ENCODE measurements around the gene COL23A1. TPM values are rescaled to one million over a fixed set of nuclear protein-coding genes. Genes with fewer than 3 reads are reported as not detected.

Gene COL23A1
- total and polyA plus RNA-seq, 5 donors from 2014 or later: not detected

- no peak overlapping the region for H3K27ac Mint-ChIP-seq
Observed at GRCh38 chr5:178515776-178516503, 74.3 kb downstream of the COL23A1 start.

GRCh38 chr5:178514851-178515418, 75.3 kb downstream of the COL23A1 start:
- Mint-ChIP-seq H3K36me3 (no peaks in the 10 kb centered on the region), H3K27me3 (peaks cover 4% of the 10 kb centered on the region), H3K27ac (no peak overlapping the region), H3K4me1 (no peaks in the 10 kb centered on the region), H3K4me3 (no peak overlapping the region), H3K9me3 (peaks cover 0 to 9% (median under 1%) of the 10 kb centered on the region in 7 donors)
- no peak overlapping the region for H3K27ac ChIP-seq (ENCODE audit: insufficient read depth, low read length, poor library complexity, severe bottlenecking)
- H3K4me3 ChIP-seq (ENCODE audit: low read depth, low read length): no peak overlapping the region
- H3K36me3 ChIP-seq (ENCODE audit: control insufficient read depth, insufficient read depth, low read length): no peaks in the 10 kb centered on the region
- DNase-seq (no peak), ATAC-seq (ENCODE audit: low read depth in 2 of 2) (no peak)
- no peaks in the 10 kb centered on the region for H3K27me3 ChIP-seq (ENCODE audit: control insufficient read depth, insufficient read depth, low read length)
- H3K9me3 ChIP-seq (ENCODE audit: control insufficient read depth in 2 of 2, low read length in 2 of 2): no peaks in the 10 kb centered on the region
- no peaks in the 10 kb centered on the region for H3K4me1 ChIP-seq (ENCODE audit: control insufficient read depth, insufficient read depth, low read length, poor library complexity, severe bottlenecking)

More at GRCh38 chr5:178515776-178516503, 74.3 kb downstream of the COL23A1 start:
- Mint-ChIP-seq H3K4me1 (no peaks in the 10 kb centered on the region), H3K27me3 (peaks cover 4% of the 10 kb centered on the region), H3K36me3 (no peaks in the 10 kb centered on the region), H3K4me3 (no peak overlapping the region), H3K9me3 (peaks cover 0 to 9% (median 3%) of the 10 kb centered on the region in 7 donors)
- Histone ChIP-seq H3K4me3 (ENCODE audit: low read depth, low read length) (no peak overlapping the region), H3K27ac (ENCODE audit: insufficient read depth, low read length, poor library complexity, severe bottlenecking) (no peak overlapping the region), H3K27me3 (ENCODE audit: control insufficient read depth, insufficient read depth, low read length) (no peaks in the 10 kb centered on the region), H3K36me3 (ENCODE audit: control insufficient read depth, insufficient read depth, low read length) (no peaks in the 10 kb centered on the region), H3K4me1 (ENCODE audit: control insufficient read depth, insufficient read depth, low read length, poor library complexity, severe bottlenecking) (no peaks in the 10 kb centered on the region), H3K9me3 (ENCODE audit: control insufficient read depth in 2 of 2, low read length in 2 of 2) (no peaks in the 10 kb centered on the region)
- no peak for ATAC-seq (ENCODE audit: low read depth in 2 of 2)
- DNase-seq: no peak

- H3K4me3 Mint-ChIP-seq: no peak overlapping the region
- H3K4me1 ChIP-seq (ENCODE audit: control insufficient read depth, insufficient read depth, low read length, poor library complexity, severe bottlenecking): no peaks in the 10 kb centered on the region
Observed at GRCh38 chr5:178511172-178511571, 79.0 kb downstream of the COL23A1 start.

GRCh38 chr5:178509491-178510057, 80.6 kb downstream of the COL23A1 start:
- Mint-ChIP-seq H3K36me3 (no peaks in the 10 kb centered on the region), H3K27me3 (no peaks in the 10 kb centered on the region), H3K27ac (no peak overlapping the region), H3K4me3 (no peak overlapping the region), H3K9me3 (peaks cover 0 to 5% (median 0%) of the 10 kb centered on the region in 7 donors), H3K4me1 (no peaks in the 10 kb centered on the region)
- no peaks in the 10 kb centered on the region for H3K9me3 ChIP-seq (ENCODE audit: control insufficient read depth in 2 of 2, low read length in 2 of 2)
- no peaks in the 10 kb centered on the region for H3K27me3 ChIP-seq (ENCODE audit: control insufficient read depth, insufficient read depth, low read length)
- no peaks in the 10 kb centered on the region for H3K4me1 ChIP-seq (ENCODE audit: control insufficient read depth, insufficient read depth, low read length, poor library complexity, severe bottlenecking)
- ATAC-seq (ENCODE audit: low read depth in 2 of 2): no peak
- H3K27ac ChIP-seq (ENCODE audit: insufficient read depth, low read length, poor library complexity, severe bottlenecking): no peak overlapping the region
- no peak overlapping the region for H3K4me3 ChIP-seq (ENCODE audit: low read depth, low read length)
- no peaks in the 10 kb centered on the region for H3K36me3 ChIP-seq (ENCODE audit: control insufficient read depth, insufficient read depth, low read length)
- DNase-seq: no peak

More at GRCh38 chr5:178511172-178511571, 79.0 kb downstream of the COL23A1 start:
- Mint-ChIP-seq H3K36me3 (no peaks in the 10 kb centered on the region), H3K27me3 (peaks cover 4% of the 10 kb centered on the region), H3K4me1 (no peaks in the 10 kb centered on the region), H3K27ac (no peak overlapping the region), H3K9me3 (peaks cover 0 to 5% (median 0%) of the 10 kb centered on the region in 7 donors)
- H3K36me3 ChIP-seq (ENCODE audit: control insufficient read depth, insufficient read depth, low read length): no peaks in the 10 kb centered on the region
- ATAC-seq (ENCODE audit: low read depth in 2 of 2) (no peak), DNase-seq (no peak)
- no peaks in the 10 kb centered on the region for H3K27me3 ChIP-seq (ENCODE audit: control insufficient read depth, insufficient read depth, low read length)
- no peak overlapping the region for H3K27ac ChIP-seq (ENCODE audit: insufficient read depth, low read length, poor library complexity, severe bottlenecking)
- H3K9me3 ChIP-seq (ENCODE audit: control insufficient read depth in 2 of 2, low read length in 2 of 2): no peaks in the 10 kb centered on the region
- no peak overlapping the region for H3K4me3 ChIP-seq (ENCODE audit: low read depth, low read length)

GRCh38 chr5:178507151-178507932, 82.9 kb downstream of the COL23A1 start:
- no peaks in the 10 kb centered on the region for H3K27me3 Mint-ChIP-seq
- no peak overlapping the region for H3K4me3 ChIP-seq (ENCODE audit: low read depth, low read length)
- peaks cover 0 to 1% (median 0%) of the 10 kb centered on the region in 7 donors for H3K9me3 Mint-ChIP-seq
- no peaks in the 10 kb centered on the region for H3K4me1 Mint-ChIP-seq
- no peak overlapping the region for H3K27ac Mint-ChIP-seq
- no peak for DNase-seq
- no peaks in the 10 kb centered on the region for H3K4me1 ChIP-seq (ENCODE audit: control insufficient read depth, insufficient read depth, low read length, poor library complexity, severe bottlenecking)
- no peak for ATAC-seq (ENCODE audit: low read depth in 2 of 2)
- H3K9me3 ChIP-seq (ENCODE audit: control insufficient read depth in 2 of 2, low read length in 2 of 2): no peaks in the 10 kb centered on the region
- H3K27me3 ChIP-seq (ENCODE audit: control insufficient read depth, insufficient read depth, low read length): no peaks in the 10 kb centered on the region
- H3K4me3 Mint-ChIP-seq: no peak overlapping the region
- H3K36me3 ChIP-seq (ENCODE audit: control insufficient read depth, insufficient read depth, low read length): no peaks in the 10 kb centered on the region
- H3K27ac ChIP-seq (ENCODE audit: insufficient read depth, low read length, poor library complexity, severe bottlenecking): no peak overlapping the region
- no peaks in the 10 kb centered on the region for H3K36me3 Mint-ChIP-seq

GRCh38 chr5:178505639-178506407, 84.4 kb downstream of the COL23A1 start:
- Mint-ChIP-seq H3K9me3 (peaks cover 0 to 1% (median 0%) of the 10 kb centered on the region in 7 donors), H3K4me3 (no peak overlapping the region), H3K27ac (no peak overlapping the region), H3K36me3 (no peaks in the 10 kb centered on the region), H3K4me1 (no peaks in the 10 kb centered on the region), H3K27me3 (peaks cover 4% of the 10 kb centered on the region)
- Histone ChIP-seq H3K4me3 (ENCODE audit: low read depth, low read length) (no peak overlapping the region), H3K27ac (ENCODE audit: insufficient read depth, low read length, poor library complexity, severe bottlenecking) (no peak overlapping the region), H3K36me3 (ENCODE audit: control insufficient read depth, insufficient read depth, low read length) (no peaks in the 10 kb centered on the region), H3K4me1 (ENCODE audit: control insufficient read depth, insufficient read depth, low read length, poor library complexity, severe bottlenecking) (no peaks in the 10 kb centered on the region), H3K9me3 (ENCODE audit: control insufficient read depth in 2 of 2, low read length in 2 of 2) (no peaks in the 10 kb centered on the region), H3K27me3 (ENCODE audit: control insufficient read depth, insufficient read depth, low read length) (no peaks in the 10 kb centered on the region)
- DNase-seq (no peak), ATAC-seq (ENCODE audit: low read depth in 2 of 2) (no peak)

GRCh38 chr5:178504340-178504960, 85.7 kb downstream of the COL23A1 start:
- Mint-ChIP-seq H3K27me3 (peaks cover 4% of the 10 kb centered on the region), H3K36me3 (no peaks in the 10 kb centered on the region), H3K4me1 (no peaks in the 10 kb centered on the region), H3K4me3 (no peak overlapping the region), H3K9me3 (peaks cover 0 to 2% (median 0%) of the 10 kb centered on the region in 7 donors), H3K27ac (peak overlapping the region in 1 of 3 donors; percentile 14)
- ATAC-seq (ENCODE audit: low read depth in 2 of 2) (no peak), DNase-seq (no peak)
- Histone ChIP-seq H3K36me3 (ENCODE audit: control insufficient read depth, insufficient read depth, low read length) (no peaks in the 10 kb centered on the region), H3K27me3 (ENCODE audit: control insufficient read depth, insufficient read depth, low read length) (no peaks in the 10 kb centered on the region), H3K4me1 (ENCODE audit: control insufficient read depth, insufficient read depth, low read length, poor library complexity, severe bottlenecking) (no peaks in the 10 kb centered on the region), H3K9me3 (ENCODE audit: control insufficient read depth in 2 of 2, low read length in 2 of 2) (no peaks in the 10 kb centered on the region), H3K4me3 (ENCODE audit: low read depth, low read length) (no peak overlapping the region), H3K27ac (ENCODE audit: insufficient read depth, low read length, poor library complexity, severe bottlenecking) (no peak overlapping the region)

Data from CD4-positive, CD25-positive, alpha-beta regulatory T cell (primary cell).